Cardiac septum (tissue), 1 donor: ENCODE measurements around the gene MPZL1. TPM values are rescaled to one million over a fixed set of nuclear protein-coding genes. Genes with fewer than 3 reads are reported as not detected.
"Not testable (repeated sequence)": the region's sequence is repeated elsewhere in the genome, so short reads cannot be mapped to it uniquely, and the experiment has no call there.

Experiments used
- DNase-seq: peaks from one replicate; pipeline ENCODE4 v3.0.0-alpha.2; 2020; ENCODE audit warnings: low spot score
- intact Hi-C: fragments of 100-400 bp; cut with DNase I; formaldehyde crosslinking; loops from one replicate; pipeline ENCODE4 v1.14.0; 2022
- total RNA-seq: library from RNA; stranded (reverse); fragmentation: NEBNext Ultra II Directional; extraction: Animal tissue kit (Norgen Biotek cat#: 25700); gene quantifications from one replicate; pipeline ENCODE4 v1.2.1, GENCODE V29; 2021
- donor health status: DM: no; HTN: no; CAD: no.

The MPZL1 gene
- total RNA-seq, 1 donor from 2014 or later: 35.7 TPM

- intact Hi-C loops: loop anchor here (2.0 kb wide), 1 partner anchor 81 kb away; no protein-coding TSS in a partner anchor
These were observed 74.3 kb downstream of the MPZL1 start for GRCh38 chr1:167795810-167796740.

DNA sequence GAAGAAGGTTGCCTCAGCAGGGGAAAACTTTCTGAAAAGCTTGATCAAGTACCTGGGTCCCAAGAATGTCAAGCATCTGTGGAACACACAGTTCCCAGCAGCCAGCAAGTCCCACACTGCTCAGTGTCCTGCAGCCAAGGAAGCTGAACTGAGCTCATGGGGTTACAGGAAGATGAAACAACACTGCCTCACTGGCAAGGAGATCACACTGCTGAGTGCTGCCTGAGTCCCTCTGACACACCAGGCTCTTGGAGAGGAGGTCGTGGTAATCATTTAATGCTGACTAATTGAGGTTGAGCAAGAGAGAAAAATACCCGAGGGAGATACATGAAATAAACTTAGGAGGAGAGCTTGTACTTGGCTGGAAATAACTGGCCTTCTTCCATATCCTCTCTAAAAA, 75.2 kb downstream of the MPZL1 start:
- DNase-seq: peak; percentile 81
- intact Hi-C loops: loop anchor here (2.0 kb wide), 1 partner anchor 82 kb away; no protein-coding TSS in a partner anchor

More at GRCh38 chr1:167795810-167796740, 74.3 kb downstream of the MPZL1 start:
- no peak for DNase-seq

DNA sequence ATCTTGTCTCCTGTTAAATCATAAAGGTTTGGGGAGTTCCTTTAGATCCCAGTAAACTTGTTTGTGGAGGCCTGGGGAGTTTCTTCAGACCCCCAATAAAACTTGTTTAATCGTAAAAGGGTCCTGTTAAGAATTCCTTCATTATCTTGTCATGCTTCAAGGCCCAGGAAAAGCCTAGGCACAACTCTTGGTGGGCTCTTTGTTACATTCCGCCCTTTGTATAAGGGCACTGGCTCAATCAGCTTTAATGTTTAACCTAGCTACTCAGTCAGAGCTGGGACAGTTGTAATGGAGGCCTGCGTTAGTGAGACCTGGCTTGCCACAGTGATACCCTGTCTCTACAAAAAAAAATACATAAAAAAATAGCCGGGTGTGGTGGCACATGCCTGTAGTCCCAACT, 77.2 kb downstream of the MPZL1 start:
- intact Hi-C loops: no loop called here
- no peak for DNase-seq

- intact Hi-C loops: loop anchor here (5.0 to 10.0 kb wide), 3 partner anchors 138 to 285 kb away; partner anchors contain the start of genes DCAF6 and MPC2
- no peak for DNase-seq
These were observed 78.0 kb downstream of the MPZL1 start for GRCh38 chr1:167799747-167800146.

DNA sequence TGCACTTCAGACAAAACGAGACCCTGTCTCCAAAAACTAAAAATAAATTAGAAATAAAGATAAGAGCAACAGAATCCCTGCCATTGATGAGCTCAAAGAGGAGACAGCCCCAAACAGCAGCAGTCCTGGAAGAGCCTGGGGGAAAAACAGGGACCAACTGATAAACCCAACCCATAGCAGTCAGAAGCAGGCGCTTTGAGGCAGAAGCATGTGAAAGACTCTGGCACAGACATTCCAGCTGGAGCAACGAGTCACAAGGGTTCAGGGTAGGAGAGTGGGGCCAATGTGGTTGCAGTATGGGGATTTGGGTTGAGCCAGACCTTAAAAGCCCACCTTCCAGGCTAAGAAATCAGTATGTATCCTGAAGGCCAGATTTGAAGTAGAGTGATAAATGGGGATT, 78.5 kb downstream of the MPZL1 start:
- intact Hi-C loops: loop anchor here (5.0 to 10.0 kb wide), 3 partner anchors 137 to 285 kb away; partner anchors contain the start of genes DCAF6 and MPC2
- no peak for DNase-seq

GRCh38 chr1:167802235-167802634, 80.5 kb downstream of the MPZL1 start:
- intact Hi-C loops: loop anchor here (2.0 to 10.0 kb wide), 4 partner anchors 81 to 283 kb away; partner anchors contain the start of genes DCAF6, MPC2 and MPZL1
- no peak for DNase-seq

- DNase-seq: peak; percentile 95
- intact Hi-C loops: loop anchor here (2.0 to 10.0 kb wide), 4 partner anchors 83 to 281 kb away; partner anchors contain the start of genes DCAF6, MPC2 and MPZL1
These were observed 81.8 kb downstream of the MPZL1 start for GRCh38 chr1:167803358-167804207.

DNA sequence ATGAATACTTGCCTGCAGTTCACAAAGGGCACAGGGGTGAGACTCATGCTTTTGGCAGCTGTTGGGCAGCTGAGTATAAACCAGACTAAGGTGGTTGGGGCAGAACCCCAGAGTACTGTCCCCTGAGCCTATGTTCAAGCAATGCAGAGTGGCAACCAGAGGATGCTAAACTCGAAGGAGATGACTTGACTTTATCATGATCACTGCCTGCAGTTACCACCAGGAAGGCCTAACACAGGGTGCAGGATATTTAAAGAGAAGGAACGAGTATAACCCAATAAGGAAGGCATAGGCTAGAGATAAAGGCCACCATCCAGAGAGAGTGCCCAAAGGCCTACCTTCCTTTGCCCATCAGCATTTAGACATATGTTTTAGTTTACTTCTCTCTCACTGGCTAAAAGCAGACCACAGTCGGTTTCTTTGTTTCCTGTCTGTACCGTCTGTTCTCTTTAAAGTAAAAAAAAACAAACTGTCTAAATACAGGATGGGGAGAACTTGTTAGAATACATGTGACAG, 83.3 kb downstream of the MPZL1 start:
- intact Hi-C loops: loop anchor here (10.0 kb wide), 1 partner anchor 280 kb away; no protein-coding TSS in a partner anchor
- no peak for DNase-seq

DNA sequence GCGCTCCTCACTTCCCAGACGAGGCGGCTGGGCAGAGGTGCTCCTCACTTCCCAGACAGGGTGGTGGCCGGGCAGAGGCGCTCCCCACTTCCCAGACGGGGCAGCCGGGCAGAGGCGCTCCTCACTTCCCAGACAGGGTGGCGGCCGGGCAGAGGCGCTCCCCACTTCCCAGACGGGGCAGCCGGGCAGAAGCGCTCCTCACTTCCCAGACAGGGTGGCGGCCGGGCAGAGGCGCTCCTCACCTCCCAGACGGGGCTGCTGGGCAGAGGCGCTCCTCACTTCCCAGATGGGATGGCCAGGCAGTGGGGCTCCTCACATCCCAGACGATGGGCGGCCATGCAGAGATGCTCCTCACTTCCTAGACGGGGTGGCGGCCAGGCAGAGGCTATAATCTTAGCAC, 84.5 kb downstream of the MPZL1 start:
- intact Hi-C loops: loop anchor here (10.0 kb wide), 1 partner anchor 279 kb away; no protein-coding TSS in a partner anchor
- not testable (repeated sequence) for DNase-seq

- not testable (repeated sequence) for DNase-seq
- intact Hi-C loops: loop anchor here (10.0 kb wide), 1 partner anchor 278 kb away; no protein-coding TSS in a partner anchor
These were observed 84.9 kb downstream of the MPZL1 start for GRCh38 chr1:167806676-167807075.

- no peak for DNase-seq
- intact Hi-C loops: loop anchor here (10.0 kb wide), 1 partner anchor 277 kb away; no protein-coding TSS in a partner anchor
These were observed 86.3 kb downstream of the MPZL1 start for GRCh38 chr1:167808104-167808503.

DNA sequence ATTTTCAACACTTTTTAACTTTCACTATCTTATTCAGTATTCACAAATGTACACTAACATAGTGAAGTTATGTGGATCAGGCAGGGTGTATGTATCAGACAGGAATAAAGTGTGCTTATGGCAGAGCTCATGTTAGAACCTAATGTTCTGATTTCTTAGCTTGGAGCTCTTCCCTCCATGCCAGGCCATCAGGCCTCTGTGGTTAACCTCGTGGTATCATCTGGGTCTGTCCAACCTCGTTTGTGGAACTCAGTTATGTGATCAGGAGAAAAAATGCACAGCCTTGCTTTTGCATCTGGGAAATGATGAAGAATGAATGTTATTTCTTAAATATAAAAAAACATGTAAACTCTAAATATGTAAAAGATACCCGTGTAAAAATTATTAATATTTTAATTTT, 86.9 kb downstream of the MPZL1 start:
- no peak for DNase-seq
- intact Hi-C loops: loop anchor here (10.0 kb wide), 1 partner anchor 276 kb away; no protein-coding TSS in a partner anchor

DNA sequence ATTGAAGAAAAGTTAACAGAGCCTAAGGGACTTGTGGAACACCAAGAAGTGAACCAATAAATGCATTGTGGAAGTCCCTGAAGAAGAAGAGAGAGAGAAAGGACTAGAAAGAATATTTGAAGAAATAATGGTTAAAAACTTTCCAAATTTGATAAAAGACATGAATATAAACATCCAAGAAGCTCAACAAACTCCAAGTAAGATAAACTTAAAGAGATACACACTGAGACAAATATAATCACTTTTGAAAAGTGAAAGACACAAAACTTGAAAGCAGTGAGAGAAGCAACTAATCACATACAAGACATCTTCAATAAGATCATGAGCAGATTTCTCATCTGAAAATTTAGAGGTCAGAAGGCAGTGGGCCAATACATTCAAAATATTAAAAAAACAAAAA, 91.2 kb downstream of the MPZL1 start:
- intact Hi-C loops: no loop called here
- no peak for DNase-seq

GRCh38 chr1:167815650-167816049, 93.9 kb downstream of the MPZL1 start:
- intact Hi-C loops: no loop called here
- DNase-seq: no peak

DNA sequence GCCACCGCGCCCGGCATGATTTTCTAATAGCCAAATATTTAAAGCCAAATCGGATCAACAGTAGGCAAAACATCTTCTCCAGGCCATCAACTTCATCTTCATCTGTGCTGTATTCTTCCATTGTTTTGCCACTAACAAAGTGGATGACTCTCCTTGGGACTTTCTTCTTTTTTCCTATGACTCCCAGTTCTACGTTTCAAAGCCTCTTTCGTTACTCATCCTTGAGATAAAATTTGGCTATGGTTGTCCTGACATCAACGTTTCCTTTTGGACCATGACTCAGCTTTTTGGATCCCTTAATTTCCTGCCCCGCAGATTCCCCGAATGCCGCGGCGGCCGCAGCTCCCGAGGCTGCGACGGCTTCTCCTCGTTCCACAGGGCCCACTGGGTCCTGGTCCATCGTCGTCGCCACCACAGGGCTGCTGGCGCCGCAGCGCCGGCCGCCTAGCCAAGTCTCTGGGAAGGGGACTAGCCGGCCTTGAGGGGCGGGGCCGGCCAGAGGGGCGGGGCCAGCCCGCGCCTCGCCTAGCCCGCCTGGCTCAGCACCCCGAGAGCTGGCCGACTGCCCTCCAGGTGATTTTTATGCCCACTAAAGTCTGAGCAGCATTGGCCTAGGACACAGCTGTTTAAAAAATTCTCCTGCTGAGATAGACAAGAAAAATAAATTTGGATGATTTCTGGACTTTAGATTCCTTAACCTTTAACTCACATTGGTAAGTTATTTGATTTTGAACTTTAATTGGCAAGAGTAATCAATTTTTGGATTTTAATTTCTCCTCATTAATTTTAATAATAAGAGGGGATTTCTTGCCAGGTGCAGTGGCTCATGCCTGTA, 98.3 kb downstream of the MPZL1 start:
- DNase-seq: peak; percentile 93
- intact Hi-C loops: loop anchor here (5.0 kb wide), 1 partner anchor 117 kb away; the partner anchor contains the start of genes DCAF6 and MPC2

- intact Hi-C loops: loop anchor here (5.0 kb wide), 1 partner anchor 116 kb away; the partner anchor contains the start of genes DCAF6 and MPC2
- no peak for DNase-seq
These were observed 99.0 kb downstream of the MPZL1 start for GRCh38 chr1:167820684-167821355.

GRCh38 chr1:167821356-167821685, 99.5 kb downstream of the MPZL1 start:
- intact Hi-C loops: loop anchor here (5.0 kb wide), 1 partner anchor 116 kb away; the partner anchor contains the start of genes DCAF6 and MPC2
- DNase-seq: no peak
